Activated naive CD8-positive, alpha-beta T cell treated with anti-CD3 and anti-CD28 coated beads, Interleukin-2, amount 50 U/mL, for 24 hours (primary cell): ENCODE data around the gene DVL1.

ENCODE experiments used
- ATAC-seq: fragments of 150-1000 bp; cut with Tn5 transposase; one replicate; pipeline ENCODE4 v1.10.0; 2021
- DNase-seq: peaks from one replicate; pipeline ENCODE4 v3.0.0; 2021
- H3K27ac Mint-ChIP-seq: one replicate; pipeline ENCODE4 v1.8.0; 2021; ENCODE audit warnings: mild to moderate bottlenecking, mixed read lengths
- H3K27me3 Mint-ChIP-seq: one replicate; pipeline ENCODE4 v1.8.0; 2021; ENCODE audit warnings: mixed read lengths
- H3K36me3 Mint-ChIP-seq: one replicate; pipeline ENCODE4 v1.8.0; 2021; ENCODE audit warnings: low read depth, mixed read lengths
- H3K4me1 Mint-ChIP-seq: one replicate; pipeline ENCODE4 v1.8.0; 2021; ENCODE audit warnings: mixed read lengths
- H3K4me3 Mint-ChIP-seq: one replicate; pipeline ENCODE4 v1.8.0; 2021; ENCODE audit warnings: mild to moderate bottlenecking, moderate library complexity, mixed read lengths
- H3K9me3 Mint-ChIP-seq: one replicate; pipeline ENCODE4 v1.8.0; 2021; ENCODE audit warnings: mixed read lengths

The DVL1 gene

GRCh38 chr1:1332774-1333480, 16.3 kb downstream of the DVL1 start:
- no peaks in the 10 kb centered on the region for H3K36me3 Mint-ChIP-seq
- H3K27me3 Mint-ChIP-seq, result no peaks in the 10 kb centered on the region
- H3K9me3 Mint-ChIP-seq, result no peaks in the 10 kb centered on the region
- DNase-seq, result no peak
- no peak for ATAC-seq
- no peaks in the 10 kb centered on the region for H3K4me1 Mint-ChIP-seq
- H3K27ac Mint-ChIP-seq, result no peak overlapping the region
- H3K4me3 Mint-ChIP-seq, result no peak overlapping the region

DNA sequence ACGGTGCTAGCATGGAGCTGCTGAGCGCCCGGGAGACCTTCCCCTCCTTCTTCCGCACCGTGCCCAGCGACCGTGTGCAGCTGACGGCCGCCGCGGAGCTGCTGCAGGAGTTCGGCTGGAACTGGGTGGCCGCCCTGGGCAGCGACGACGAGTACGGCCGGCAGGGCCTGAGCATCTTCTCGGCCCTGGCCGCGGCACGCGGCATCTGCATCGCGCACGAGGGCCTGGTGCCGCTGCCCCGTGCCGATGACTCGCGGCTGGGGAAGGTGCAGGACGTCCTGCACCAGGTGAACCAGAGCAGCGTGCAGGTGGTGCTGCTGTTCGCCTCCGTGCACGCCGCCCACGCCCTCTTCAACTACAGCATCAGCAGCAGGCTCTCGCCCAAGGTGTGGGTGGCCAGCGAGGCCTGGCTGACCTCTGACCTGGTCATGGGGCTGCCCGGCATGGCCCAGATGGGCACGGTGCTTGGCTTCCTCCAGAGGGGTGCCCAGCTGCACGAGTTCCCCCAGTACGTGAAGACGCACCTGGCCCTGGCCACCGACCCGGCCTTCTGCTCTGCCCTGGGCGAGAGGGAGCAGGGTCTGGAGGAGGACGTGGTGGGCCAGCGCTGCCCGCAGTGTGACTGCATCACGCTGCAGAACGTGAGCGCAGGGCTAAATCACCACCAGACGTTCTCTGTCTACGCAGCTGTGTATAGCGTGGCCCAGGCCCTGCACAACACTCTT, 17.0 kb downstream of the DVL1 start:
- Mint-ChIP-seq H3K27ac (no peak overlapping the region), H3K9me3 (no peaks in the 10 kb centered on the region), H3K36me3 (no peaks in the 10 kb centered on the region), H3K27me3 (no peaks in the 10 kb centered on the region), H3K4me1 (no peaks in the 10 kb centered on the region), H3K4me3 (no peak overlapping the region)
- ATAC-seq, result no peak
- no peak for DNase-seq

DNA sequence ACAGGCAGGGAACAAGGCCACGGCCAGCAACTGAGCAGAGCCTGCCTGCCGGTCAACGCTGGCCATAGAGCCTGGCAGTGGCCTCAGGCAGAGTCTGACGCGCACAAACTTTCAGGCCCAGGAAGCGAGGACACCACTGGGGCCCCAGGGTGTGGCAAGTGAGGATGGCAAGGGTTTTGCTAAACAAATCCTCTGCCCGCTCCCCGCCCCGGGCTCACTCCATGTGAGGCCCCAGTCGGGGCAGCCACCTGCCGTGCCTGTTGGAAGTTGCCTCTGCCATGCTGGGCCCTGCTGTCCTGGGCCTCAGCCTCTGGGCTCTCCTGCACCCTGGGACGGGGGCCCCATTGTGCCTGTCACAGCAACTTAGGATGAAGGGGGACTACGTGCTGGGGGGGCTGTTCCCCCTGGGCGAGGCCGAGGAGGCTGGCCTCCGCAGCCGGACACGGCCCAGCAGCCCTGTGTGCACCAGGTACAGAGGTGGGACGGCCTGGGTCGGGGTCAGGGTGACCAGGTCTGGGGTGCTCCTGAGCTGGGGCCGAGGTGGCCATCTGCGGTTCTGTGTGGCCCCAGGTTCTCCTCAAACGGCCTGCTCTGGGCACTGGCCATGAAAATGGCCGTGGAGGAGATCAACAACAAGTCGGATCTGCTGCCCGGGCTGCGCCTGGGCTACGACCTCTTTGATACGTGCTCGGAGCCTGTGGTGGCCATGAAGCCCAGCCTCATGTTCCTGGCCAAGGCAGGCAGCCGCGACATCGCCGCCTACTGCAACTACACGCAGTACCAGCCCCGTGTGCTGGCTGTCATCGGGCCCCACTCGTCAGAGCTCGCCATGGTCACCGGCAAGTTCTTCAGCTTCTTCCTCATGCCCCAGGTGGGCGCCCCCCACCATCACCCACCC, 17.9 kb downstream of the DVL1 start, which contains the start of gene TAS1R3:
Gene TAS1R3, plus strand, starts transcription at position 213 of the 898 bp plus-strand sequence. Its CDS starts 66 bp downstream, at position 279.
- Mint-ChIP-seq H3K4me3 (no peak within 1 kb of the TSS), H3K27me3 (no peaks in the 10 kb centered on the region), H3K9me3 (no peaks in the 10 kb centered on the region), H3K27ac (no peak within 1 kb of the TSS), H3K4me1 (no peaks in the 10 kb centered on the region), H3K36me3 (no peaks in the 10 kb centered on the region)
- ATAC-seq, result no peak
- DNase-seq, result no peak

DNA sequence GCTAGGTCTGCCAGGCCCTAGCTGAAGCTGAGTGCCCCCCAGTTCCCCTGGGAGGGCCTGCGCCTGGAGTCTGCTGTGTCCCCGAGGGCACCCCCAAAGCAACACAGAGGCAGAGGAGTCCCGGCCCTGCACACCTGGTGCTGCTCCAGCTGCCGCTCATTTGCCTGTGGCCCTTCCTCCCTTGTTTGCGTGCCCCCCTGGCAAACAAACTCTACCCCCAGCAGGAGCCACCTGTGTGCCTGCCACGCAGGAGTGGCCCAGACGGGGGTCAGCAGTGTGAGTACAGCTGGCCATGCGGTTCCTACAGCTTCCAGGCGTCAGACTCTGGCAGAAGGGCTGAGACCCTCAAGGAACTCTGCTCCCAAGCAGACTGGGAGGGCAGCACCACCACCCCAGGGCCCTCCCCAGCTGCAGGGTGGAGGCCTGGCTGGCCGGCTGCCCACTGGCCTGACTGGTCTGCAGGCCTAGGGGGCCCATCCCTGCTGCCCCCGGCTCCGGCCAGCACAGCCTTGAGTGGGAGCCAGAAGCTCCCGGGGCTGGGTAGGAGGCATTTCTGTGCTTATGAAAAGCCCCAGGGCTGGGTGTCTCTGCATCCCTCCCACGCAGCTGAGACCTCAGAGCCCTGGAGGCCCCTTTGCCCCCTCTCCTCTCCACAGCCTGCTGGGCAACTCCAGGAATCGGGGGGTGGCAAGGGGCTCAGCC, 18.7 kb downstream of the DVL1 start:
- no peak for DNase-seq
- ATAC-seq, result no peak
- Mint-ChIP-seq H3K36me3 (no peaks in the 10 kb centered on the region), H3K4me3 (no peak overlapping the region), H3K27ac (no peak overlapping the region), H3K4me1 (peaks cover 6% of the 10 kb centered on the region), H3K27me3 (no peaks in the 10 kb centered on the region), H3K9me3 (no peaks in the 10 kb centered on the region)

GRCh38 chr1:1329304-1330210, 19.7 kb downstream of the DVL1 start:
- Mint-ChIP-seq H3K4me3 (no peak overlapping the region), H3K27me3 (no peaks in the 10 kb centered on the region), H3K4me1 (peaks cover 8% of the 10 kb centered on the region), H3K9me3 (no peaks in the 10 kb centered on the region), H3K36me3 (no peaks in the 10 kb centered on the region), H3K27ac (no peak overlapping the region)
- no peak for ATAC-seq
- DNase-seq, result no peak

GRCh38 chr1:1328254-1328653, 21.0 kb downstream of the DVL1 start:
- no peaks in the 10 kb centered on the region for H3K9me3 Mint-ChIP-seq
- H3K27me3 Mint-ChIP-seq, result no peaks in the 10 kb centered on the region
- ATAC-seq, result no peak
- H3K4me3 Mint-ChIP-seq, result no peak overlapping the region
- H3K36me3 Mint-ChIP-seq, result peaks cover 3% of the 10 kb centered on the region
- peaks cover 14% of the 10 kb centered on the region for H3K4me1 Mint-ChIP-seq
- no peak for DNase-seq
- no peak overlapping the region for H3K27ac Mint-ChIP-seq

DNA sequence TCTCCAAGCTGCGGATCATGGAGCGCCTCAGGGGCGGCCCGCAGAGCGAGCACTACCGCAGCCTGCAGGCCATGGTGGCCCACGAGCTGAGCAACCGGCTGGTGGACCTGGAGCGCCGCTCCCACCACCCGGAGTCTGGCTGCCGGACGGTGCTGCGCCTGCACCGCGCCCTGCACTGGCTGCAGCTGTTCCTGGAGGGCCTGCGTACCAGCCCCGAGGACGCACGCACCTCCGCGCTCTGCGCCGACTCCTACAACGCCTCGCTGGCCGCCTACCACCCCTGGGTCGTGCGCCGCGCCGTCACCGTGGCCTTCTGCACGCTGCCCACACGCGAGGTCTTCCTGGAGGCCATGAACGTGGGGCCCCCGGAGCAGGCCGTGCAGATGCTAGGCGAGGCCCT, 21.9 kb downstream of the DVL1 start:
- Mint-ChIP-seq H3K9me3 (no peaks in the 10 kb centered on the region), H3K36me3 (peaks cover 3% of the 10 kb centered on the region), H3K4me1 (peaks cover 20% of the 10 kb centered on the region), H3K27me3 (no peaks in the 10 kb centered on the region), H3K4me3 (no peak overlapping the region), H3K27ac (no peak overlapping the region)
- ATAC-seq, result no peak
- DNase-seq, result no peak

DNA sequence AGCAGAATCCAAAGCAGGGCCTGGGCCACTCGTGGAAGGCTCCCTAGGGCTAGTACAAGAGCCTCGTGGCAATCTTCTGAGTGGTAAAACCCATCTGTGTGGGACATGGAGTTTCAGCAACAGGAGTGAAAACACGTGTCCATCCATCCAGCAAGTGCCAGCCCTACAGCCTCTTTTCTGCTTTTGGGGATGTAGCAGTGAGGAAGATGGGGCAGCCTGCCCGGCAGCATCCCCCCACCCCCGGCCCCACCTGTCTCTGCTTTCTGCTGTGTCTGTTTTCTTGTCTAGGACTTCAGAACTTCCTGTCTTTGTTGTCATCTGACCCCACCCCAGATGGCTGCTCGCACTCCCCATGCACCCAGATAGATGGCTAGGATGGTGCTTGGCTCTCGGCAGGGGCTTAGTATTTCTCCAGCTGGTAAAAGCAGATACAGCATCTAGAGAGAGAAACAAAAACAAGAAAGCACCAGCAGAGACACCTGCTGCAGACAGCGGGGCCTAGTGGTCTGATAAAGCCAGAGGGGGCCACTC, 23.1 kb downstream of the DVL1 start:
- Mint-ChIP-seq H3K27me3 (no peaks in the 10 kb centered on the region), H3K4me1 (peaks cover 24% of the 10 kb centered on the region), H3K27ac (no peak overlapping the region), H3K36me3 (peaks cover 3% of the 10 kb centered on the region), H3K4me3 (peak overlapping the region; percentile 43), H3K9me3 (no peaks in the 10 kb centered on the region)
- DNase-seq (no peak), ATAC-seq (no peak)

DNA sequence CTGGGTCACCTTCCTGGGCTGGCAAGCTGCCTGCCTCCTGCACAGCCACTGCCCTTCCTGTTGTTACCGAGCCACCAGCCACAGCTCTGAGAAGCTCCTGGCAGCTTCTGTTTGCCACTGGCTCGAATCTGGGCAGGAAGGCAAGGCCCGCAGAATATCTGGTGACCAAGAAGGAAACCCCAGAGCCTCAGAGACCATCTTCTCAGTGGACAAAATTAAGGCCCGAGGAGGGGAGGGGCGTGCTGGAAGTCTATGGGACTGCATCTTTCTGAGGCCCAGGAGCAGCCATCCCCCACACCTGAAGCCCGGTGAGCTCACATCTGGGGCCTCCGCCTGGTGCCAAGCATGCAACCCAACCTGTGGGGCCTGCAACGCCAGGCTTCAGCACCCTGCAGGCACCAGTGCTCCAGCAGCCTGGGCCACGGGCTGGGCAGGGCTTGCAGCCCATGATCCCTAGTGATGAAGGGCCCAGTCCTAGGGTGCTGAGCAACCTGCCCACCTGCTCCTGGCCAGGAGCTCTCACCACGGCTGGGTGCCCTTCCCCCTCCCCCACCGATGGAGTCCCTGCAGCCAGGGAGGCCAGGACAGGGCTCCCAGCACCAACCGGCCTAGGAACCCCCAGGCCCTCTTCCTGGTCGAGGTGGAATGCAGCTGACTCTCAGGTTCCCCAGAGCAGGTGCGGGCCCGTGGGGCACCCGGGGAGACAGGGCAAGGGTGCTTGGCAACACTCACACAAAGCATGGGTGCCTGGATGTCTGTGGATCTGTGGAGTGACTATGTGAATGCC, 23.7 kb downstream of the DVL1 start:
- Mint-ChIP-seq H3K4me3 (peak overlapping the region; percentile 82), H3K4me1 (peaks cover 24% of the 10 kb centered on the region), H3K9me3 (no peaks in the 10 kb centered on the region), H3K36me3 (peaks cover 3% of the 10 kb centered on the region), H3K27me3 (no peaks in the 10 kb centered on the region), H3K27ac (peak overlapping the region; percentile 49)
- ATAC-seq (no peak), DNase-seq (no peak)

DNA sequence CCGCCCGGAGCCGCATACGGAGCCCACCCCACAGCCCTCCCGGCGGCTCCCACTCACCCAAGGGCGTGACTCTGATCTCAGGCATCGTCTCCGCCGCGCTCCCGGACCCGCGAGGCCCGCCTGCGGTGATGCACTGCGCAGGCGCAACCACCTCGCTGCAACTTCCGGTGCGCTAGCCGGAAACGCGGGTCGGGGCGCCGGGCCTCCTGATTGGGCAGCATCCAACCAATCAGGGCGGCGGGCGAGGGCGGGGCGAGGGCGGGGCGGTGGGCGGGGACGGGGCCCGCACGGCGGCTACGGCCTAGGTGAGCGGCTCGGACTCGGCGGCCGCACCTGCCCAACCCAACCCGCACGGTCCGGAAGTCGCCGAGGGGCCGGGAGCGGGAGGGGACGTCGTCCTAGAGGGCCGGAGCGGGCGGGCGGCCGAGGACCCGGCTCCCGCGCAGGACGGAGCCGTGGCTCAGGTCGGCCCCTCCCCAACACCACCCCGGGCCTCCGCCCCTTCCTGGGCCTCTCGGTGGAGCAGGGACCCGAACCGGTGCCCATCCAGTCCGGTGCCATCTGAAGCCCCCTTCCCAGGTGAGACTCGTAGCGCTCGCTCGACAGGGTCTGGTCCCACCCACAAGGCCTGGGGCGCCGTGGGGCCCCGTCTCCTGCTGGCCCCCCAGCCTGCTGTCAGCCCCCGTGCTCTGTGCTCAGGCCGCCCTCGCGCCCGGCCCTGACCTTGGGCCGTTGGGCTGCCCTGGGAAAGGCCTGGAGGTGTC, 24.5 kb downstream of the DVL1 start, which contains the start of the genes CPTP and INTS11:
Gene CPTP, plus strand, starts transcription at position 279 of the 764 bp plus-strand sequence. CDS start 2,109 bp downstream, outside the sequence.
Gene INTS11, minus strand, starts transcription at position 137 of the 764 bp plus-strand sequence. Its CDS starts 52 bp downstream, at position 85.
- Mint-ChIP-seq H3K4me3 (peak within 1 kb of the TSS; percentile 92), H3K27me3 (no peaks in the 10 kb centered on the region), H3K4me1 (peaks cover 24% of the 10 kb centered on the region), H3K9me3 (no peaks in the 10 kb centered on the region), H3K36me3 (peaks cover 3% of the 10 kb centered on the region), H3K27ac (peak within 1 kb of the TSS; percentile 90)
- peak; percentile 78 for ATAC-seq
- DNase-seq, result peak; percentile 97

GRCh38 chr1:1324084-1324523, 25.1 kb downstream of the DVL1 start:
- H3K4me3 Mint-ChIP-seq, result peak overlapping the region; percentile 82
- peaks cover 24% of the 10 kb centered on the region for H3K4me1 Mint-ChIP-seq
- ATAC-seq (peak; percentile 7), DNase-seq (no peak)
- H3K9me3 Mint-ChIP-seq, result no peaks in the 10 kb centered on the region
- no peaks in the 10 kb centered on the region for H3K27me3 Mint-ChIP-seq
- peaks cover 7% of the 10 kb centered on the region for H3K36me3 Mint-ChIP-seq
- peak overlapping the region; percentile 83 for H3K27ac Mint-ChIP-seq

DNA sequence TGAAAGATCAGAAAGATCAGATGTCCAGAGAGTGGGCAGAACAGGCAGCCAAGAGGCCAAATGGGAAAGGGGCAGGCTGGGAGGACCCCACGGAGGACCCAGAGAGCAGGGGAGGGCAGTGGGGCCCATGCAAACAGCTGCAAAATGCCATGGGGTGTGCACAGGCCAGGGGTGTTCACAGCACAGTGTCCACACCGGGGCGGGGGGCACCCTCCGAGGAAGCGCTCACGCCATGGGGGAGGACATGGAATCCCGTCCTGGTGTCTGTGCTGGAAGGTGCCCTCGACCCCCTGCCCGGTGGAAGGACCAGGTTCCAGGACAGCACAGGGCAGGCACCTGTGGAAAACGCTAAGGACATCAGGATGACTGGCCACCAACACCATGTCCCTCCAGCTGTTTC, 26.3 kb downstream of the DVL1 start:
- DNase-seq (no peak), ATAC-seq (no peak)
- Mint-ChIP-seq H3K27ac (peak overlapping the region; percentile 90), H3K36me3 (peaks cover 8% of the 10 kb centered on the region), H3K4me1 (peaks cover 24% of the 10 kb centered on the region), H3K4me3 (peak overlapping the region; percentile 92), H3K27me3 (no peaks in the 10 kb centered on the region), H3K9me3 (no peaks in the 10 kb centered on the region)
